Bronchial epithelial cell (primary cell): Measurements from ENCODE around the gene PVALEF. TPM values are rescaled to one million over a fixed set of nuclear protein-coding genes. Genes with fewer than 3 reads are reported as not detected.
"Not testable (repeated sequence)": the region's sequence is repeated elsewhere in the genome, so short reads cannot be mapped to it uniquely, and the experiment has no call there.

ENCODE experiments used
- DNase-seq: peaks from one replicate; pipeline ENCODE4 v3.0.0-alpha.2; 2010; ENCODE audit warnings: low read depth
- FAIRE-seq: peaks from 2 replicates; lab custom pipeline; 2011; peaks lifted over from hg19 to GRCh38; lab: Jason Lieb, UNC
- H3K27me3 ChIP-seq: 2 replicates; pipeline ENCODE4 v1.5.1; 2011; ENCODE audit warnings: low read length; ENCODE audit not compliant: control insufficient read depth, insufficient read depth
- H3K36me3 ChIP-seq: 2 replicates; pipeline ENCODE4 v1.5.1; 2011; ENCODE audit warnings: low read length; ENCODE audit not compliant: control insufficient read depth, insufficient read depth
- H3K4me3 ChIP-seq: 2 replicates; pipeline ENCODE4 v1.5.1; 2011; ENCODE audit warnings: mild to moderate bottlenecking, low read depth, low read length, control low read depth
- CTCF ChIP-seq: IDR thresholded peaks from 2 replicates; pipeline ENCODE4 v1.5.1; 2011; ENCODE audit warnings: mild to moderate bottlenecking, moderate library complexity, low read length, control low read depth, inconsistent platforms; ENCODE audit not compliant: insufficient read depth, severe bottlenecking
- total RNA-seq: library from RNA; depleted of rRNA; stranded (reverse); fragments of >200 nt; gene quantifications from 2 replicates; pipeline ENCODE4 v1.2.1, GENCODE V29; 2014

PVALEF gene
- total RNA-seq, 1 donor from 2014 or later, result not detected

GRCh38 chr17:81223762-81224130 is 58.4 kb downstream of the PVALEF start:
- peak overlapping the region; percentile 49 for H3K4me3 ChIP-seq
- DNase-seq (no peak), FAIRE-seq (no peak)
- H3K27me3 ChIP-seq, result no peaks in the 10 kb centered on the region
- TF ChIP-seq CTCF, result no peak
- H3K36me3 ChIP-seq, result no peaks in the 10 kb centered on the region

- H3K4me3 ChIP-seq, FAIRE-seq, DNase-seq, H3K27me3 ChIP-seq, H3K36me3 ChIP-seq: not testable (repeated sequence)
Measured at GRCh38 chr17:81227630-81228029, 62.3 kb downstream of the PVALEF start.

GRCh38 chr17:81228420-81228819 is 63.1 kb downstream of the PVALEF start:
- FAIRE-seq (no peak), DNase-seq (no peak)
- peaks cover 12% of the 10 kb centered on the region for H3K36me3 ChIP-seq
- no peak for TF ChIP-seq CTCF
- no peaks in the 10 kb centered on the region for H3K27me3 ChIP-seq
- H3K4me3 ChIP-seq, result no peak overlapping the region

GRCh38 chr17:81228834-81229665 is 63.7 kb downstream of the PVALEF start:
- no peaks in the 10 kb centered on the region for H3K27me3 ChIP-seq
- no peak for DNase-seq
- H3K36me3 ChIP-seq, result peaks cover 15% of the 10 kb centered on the region
- FAIRE-seq, result no peak
- TF ChIP-seq CTCF, result no peak
- no peak overlapping the region for H3K4me3 ChIP-seq

- H3K4me3 ChIP-seq, result no peak overlapping the region
- DNase-seq, result no peak
- no peak for TF ChIP-seq CTCF
- H3K36me3 ChIP-seq, result peaks cover 16% of the 10 kb centered on the region
- no peaks in the 10 kb centered on the region for H3K27me3 ChIP-seq
- no peak for FAIRE-seq
Measured at GRCh38 chr17:81229666-81229920, 64.3 kb downstream of the PVALEF start.

GRCh38 chr17:81230043-81230820 is 64.9 kb downstream of the PVALEF start:
- H3K4me3 ChIP-seq, result no peak overlapping the region
- DNase-seq (no peak), FAIRE-seq (no peak)
- TF ChIP-seq CTCF, result peak; percentile 41
- peaks cover 16% of the 10 kb centered on the region for H3K36me3 ChIP-seq
- H3K27me3 ChIP-seq, result no peaks in the 10 kb centered on the region
